HEK293 (cell line): ENCODE data around the gene TCF20.

Experiments
- CTCF ChIP-seq: fragments of 450-650 bp; formaldehyde crosslinking; IDR thresholded peaks from 2 replicates; pipeline ENCODE4 v1.5.1; 2016; ENCODE audit warnings: missing biosample characterization, missing genetic modification characterization
- PRDM10 ChIP-seq: fragments of 450-650 bp; formaldehyde crosslinking; IDR thresholded peaks from 2 replicates; pipeline ENCODE4 v1.5.1; 2016; ENCODE audit warnings: missing biosample characterization, missing genetic modification characterization
- ZNF362 ChIP-seq: fragments of 450-650 bp; formaldehyde crosslinking; IDR thresholded peaks from 2 replicates; pipeline ENCODE4 v1.5.1; 2016; ENCODE audit warnings: missing biosample characterization, missing genetic modification characterization
- ZNF791 ChIP-seq: fragments of 450-650 bp; formaldehyde crosslinking; IDR thresholded peaks from 2 replicates; pipeline ENCODE4 v1.5.1; 2016; ENCODE audit warnings: missing biosample characterization, missing genetic modification characterization

GRCh38 chr22:42271191-42271813, 849 bp upstream of the TCF20 start:
- no peak for TF ChIP-seq ZNF362 (tag by site-specific recombination)
- no peak for TF ChIP-seq CTCF (tag by site-specific recombination)
- no peak for TF ChIP-seq PRDM10
- no peak for TF ChIP-seq ZNF791
